Coronary artery (tissue), 2 donors: ENCODE data around the gene EML5.

Experiments
- DNase-seq: peaks from one replicate; pipeline ENCODE4 v3.0.0-alpha.2; 2017; ENCODE audit warnings: low spot score
- H3K27ac ChIP-seq, 2 donors: fragments of 200-600 bp; sonication (generic); one replicate each; pipeline ENCODE4 v1.5.1; 2016 to 2019
- H3K4me3 ChIP-seq: fragments of 200-600 bp; sonication (generic); 2 replicates; pipeline ENCODE4 v1.5.1; 2016; ENCODE audit warnings: mild to moderate bottlenecking, moderate library complexity
- CTCF ChIP-seq: fragments of 200-600 bp; sonication (generic); IDR thresholded peaks from one replicate; pipeline ENCODE4 v1.5.1; 2019; ENCODE audit warnings: antibody characterized with exemption

EML5 gene

GRCh38 chr14:88590173-88590572 is 202.6 kb downstream of the EML5 start:
- H3K4me3 ChIP-seq, result no peak overlapping the region
- no peak for DNase-seq
- TF ChIP-seq CTCF, result no peak
- H3K27ac ChIP-seq, result no peak overlapping the region

- Histone ChIP-seq H3K27ac (no peak overlapping the region), H3K4me3 (no peak overlapping the region)
- no peak for DNase-seq
- no peak for TF ChIP-seq CTCF
These were observed 204.7 kb downstream of the EML5 start for GRCh38 chr14:88588081-88588480.

- H3K27ac ChIP-seq, result no peak overlapping the region
- no peak overlapping the region for H3K4me3 ChIP-seq
- DNase-seq, result no peak
- TF ChIP-seq CTCF, result no peak
These were observed 208.3 kb downstream of the EML5 start for GRCh38 chr14:88584451-88584850.

GRCh38 chr14:88576222-88576621 is 216.5 kb downstream of the EML5 start:
- Histone ChIP-seq H3K4me3 (no peak overlapping the region), H3K27ac (no peak overlapping the region)
- TF ChIP-seq CTCF, result no peak
- DNase-seq, result no peak

- H3K4me3 ChIP-seq, result no peak overlapping the region
- H3K27ac ChIP-seq, result no peak overlapping the region
- no peak for DNase-seq
- TF ChIP-seq CTCF, result no peak
These were observed 220.6 kb downstream of the EML5 start for GRCh38 chr14:88572117-88572516.

- DNase-seq, result no peak
- H3K27ac ChIP-seq, result no peak overlapping the region
- TF ChIP-seq CTCF, result no peak
- H3K4me3 ChIP-seq, result no peak overlapping the region
These were observed 224.6 kb downstream of the EML5 start for GRCh38 chr14:88568196-88568595.

GRCh38 chr14:88565427-88565826 is 227.3 kb downstream of the EML5 start:
- H3K4me3 ChIP-seq, result no peak overlapping the region

More at GRCh38 chr14:88565427-88565826, 227.3 kb downstream of the EML5 start:
- DNase-seq, result no peak
- H3K27ac ChIP-seq, result no peak overlapping the region
- TF ChIP-seq CTCF, result no peak
